ENCODE results near the gene SRC. TPM values are rescaled to one million over a fixed set of nuclear protein-coding genes. Genes with fewer than 3 reads are reported as not detected.

Gene SRC
- total RNA-seq, 1 donor from 2014 or later: 15.4 TPM

DNA sequence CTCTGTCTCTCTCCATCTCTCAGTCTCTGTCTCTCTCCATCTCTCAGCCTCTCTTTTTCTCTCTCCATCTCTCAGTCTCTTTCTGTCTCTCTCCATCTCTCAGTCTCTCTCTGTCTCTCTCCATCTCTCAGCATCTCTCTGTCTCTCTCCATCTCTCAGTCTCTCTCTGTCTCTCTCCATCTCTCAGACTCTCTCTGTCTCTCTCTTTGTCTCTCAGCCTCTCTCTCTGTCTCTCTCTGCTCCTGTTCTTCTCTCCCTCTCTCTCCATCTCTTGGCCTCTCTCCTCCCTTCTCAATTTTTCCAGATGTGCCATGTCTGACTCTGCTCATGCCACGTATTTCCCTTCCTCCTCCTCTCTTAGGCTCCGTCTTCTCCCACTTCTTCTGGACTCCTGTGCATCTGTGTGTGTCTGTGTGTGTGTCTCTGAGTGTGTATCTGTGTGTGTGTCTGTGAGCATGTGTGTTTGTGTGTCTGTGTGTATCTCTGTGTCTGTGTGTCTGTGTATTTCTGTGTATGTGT is 72.7 kb downstream of the SRC start:
- H3K27me3 Mint-ChIP-seq (ENCODE audit: insufficient read depth, low read depth): peaks cover 11% of the 10 kb centered on the region
- H2AFZ ChIP-seq (replicated peaks): no peak overlapping the region
- peaks cover 58% of the 10 kb centered on the region for H3K4me1 ChIP-seq
- H3K36me3 ChIP-seq: no peaks in the 10 kb centered on the region
- H3K36me3 Mint-ChIP-seq: no peaks in the 10 kb centered on the region
- no peaks in the 10 kb centered on the region for H3K79me2 ChIP-seq (ENCODE audit: low read depth)
- no peak overlapping the region for H3K27ac ChIP-seq
- H3K4me1 Mint-ChIP-seq: peaks cover 38% of the 10 kb centered on the region
- no peak overlapping the region for H3K9ac ChIP-seq
- no peak overlapping the region for H3K27ac Mint-ChIP-seq
- no peak overlapping the region for H3K4me2 ChIP-seq
- H3K4me3 ChIP-seq: no peak overlapping the region
- no peaks in the 10 kb centered on the region for H4K20me1 ChIP-seq (ENCODE audit: low read depth)
- H3K4me3 Mint-ChIP-seq: no peak overlapping the region
- no peak for DNase-seq (ENCODE audit: low spot score)
- H3K9me3 Mint-ChIP-seq: peaks cover 2% of the 10 kb centered on the region
- TF ChIP-seq EZH2phosphoT487 (IDR thresholded peaks at IDR 0.05): no peak
- TF ChIP-seq, protein P1, sequence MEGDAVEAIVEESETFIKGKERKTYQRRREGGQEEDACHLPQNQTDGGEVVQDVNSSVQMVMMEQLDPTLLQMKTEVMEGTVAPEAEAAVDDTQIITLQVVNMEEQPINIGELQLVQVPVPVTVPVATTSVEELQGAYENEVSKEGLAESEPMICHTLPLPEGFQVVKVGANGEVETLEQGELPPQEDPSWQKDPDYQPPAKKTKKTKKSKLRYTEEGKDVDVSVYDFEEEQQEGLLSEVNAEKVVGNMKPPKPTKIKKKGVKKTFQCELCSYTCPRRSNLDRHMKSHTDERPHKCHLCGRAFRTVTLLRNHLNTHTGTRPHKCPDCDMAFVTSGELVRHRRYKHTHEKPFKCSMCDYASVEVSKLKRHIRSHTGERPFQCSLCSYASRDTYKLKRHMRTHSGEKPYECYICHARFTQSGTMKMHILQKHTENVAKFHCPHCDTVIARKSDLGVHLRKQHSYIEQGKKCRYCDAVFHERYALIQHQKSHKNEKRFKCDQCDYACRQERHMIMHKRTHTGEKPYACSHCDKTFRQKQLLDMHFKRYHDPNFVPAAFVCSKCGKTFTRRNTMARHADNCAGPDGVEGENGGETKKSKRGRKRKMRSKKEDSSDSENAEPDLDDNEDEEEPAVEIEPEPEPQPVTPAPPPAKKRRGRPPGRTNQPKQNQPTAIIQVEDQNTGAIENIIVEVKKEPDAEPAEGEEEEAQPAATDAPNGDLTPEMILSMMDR (IDR thresholded peaks at IDR 0.05): no peak
- no peak for TF ChIP-seq EZH2 (IDR thresholded peaks at IDR 0.05)
- no peaks in the 10 kb centered on the region for H3K9me3 ChIP-seq (ENCODE audit: low read depth)
- peaks cover 13% of the 10 kb centered on the region for H3K27me3 ChIP-seq
- H3F3A ChIP-seq (ENCODE audit: low read depth): peaks cover 21% of the 10 kb centered on the region

DNA sequence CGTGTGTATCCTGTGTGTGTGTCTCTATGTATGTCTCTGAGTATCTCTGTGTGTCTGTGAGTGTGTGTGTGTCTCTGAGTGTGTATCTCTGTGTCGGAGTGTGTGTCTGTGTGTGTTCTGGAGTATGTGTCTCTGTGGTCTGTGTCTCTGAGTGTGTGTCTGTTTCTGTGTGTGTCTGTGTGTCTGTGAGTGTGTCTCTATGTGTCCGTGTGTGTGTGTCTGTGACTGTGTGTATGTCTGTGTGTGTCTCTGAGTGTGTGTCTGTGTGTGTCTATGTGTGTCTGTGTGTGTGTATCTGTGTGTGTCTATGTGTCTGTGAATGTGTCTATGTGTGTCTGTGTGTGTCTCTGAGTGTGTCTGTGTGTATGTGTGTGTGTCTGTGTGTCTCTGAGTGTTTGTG is 73.4 kb downstream of the SRC start:
- Histone ChIP-seq H3K79me2 (ENCODE audit: low read depth) (no peaks in the 10 kb centered on the region), H3K4me2 (peak overlapping the region; percentile 55), H3K4me3 (no peak overlapping the region), H4K20me1 (ENCODE audit: low read depth) (no peaks in the 10 kb centered on the region), H3K36me3 (no peaks in the 10 kb centered on the region), H3K27ac (no peak overlapping the region), H3F3A (ENCODE audit: low read depth) (peaks cover 16% of the 10 kb centered on the region), H3K4me1 (peaks cover 52% of the 10 kb centered on the region), H3K27me3 (peaks cover 6% of the 10 kb centered on the region), H3K9me3 (ENCODE audit: low read depth) (no peaks in the 10 kb centered on the region), H3K9ac (no peak overlapping the region), H2AFZ (replicated peaks) (no peak overlapping the region)
- Mint-ChIP-seq H3K27ac (no peak overlapping the region), H3K36me3 (no peaks in the 10 kb centered on the region), H3K27me3 (ENCODE audit: insufficient read depth, low read depth) (peaks cover 11% of the 10 kb centered on the region), H3K4me1 (peaks cover 39% of the 10 kb centered on the region), H3K4me3 (no peak overlapping the region), H3K9me3 (peaks cover 2% of the 10 kb centered on the region)
- TF ChIP-seq, protein P1 (IDR thresholded peaks at IDR 0.05): no peak
- TF ChIP-seq EZH2phosphoT487 (IDR thresholded peaks at IDR 0.05) (no peak), EZH2 (IDR thresholded peaks at IDR 0.05) (no peak)
- no peak for DNase-seq (ENCODE audit: low spot score)

GRCh38 chr20:37419774-37420542 is 74.0 kb downstream of the SRC start:
- TF ChIP-seq EZH2phosphoT487 (IDR thresholded peaks at IDR 0.05): no peak
- no peak for TF ChIP-seq EZH2 (IDR thresholded peaks at IDR 0.05)
- TF ChIP-seq, protein P1 (IDR thresholded peaks at IDR 0.05): no peak
- Histone ChIP-seq H3F3A (ENCODE audit: low read depth) (peaks cover 16% of the 10 kb centered on the region), H3K4me1 (peaks cover 46% of the 10 kb centered on the region), H3K4me3 (no peak overlapping the region), H3K36me3 (no peaks in the 10 kb centered on the region), H3K27me3 (no peaks in the 10 kb centered on the region), H2AFZ (replicated peaks) (peak overlapping the region; percentile 72), H3K27ac (no peak overlapping the region), H3K4me2 (peak overlapping the region; percentile 55), H3K9me3 (ENCODE audit: low read depth) (no peaks in the 10 kb centered on the region), H3K79me2 (ENCODE audit: low read depth) (no peaks in the 10 kb centered on the region), H4K20me1 (ENCODE audit: low read depth) (no peaks in the 10 kb centered on the region), H3K9ac (no peak overlapping the region)
- Mint-ChIP-seq H3K27me3 (ENCODE audit: insufficient read depth, low read depth) (peaks cover 11% of the 10 kb centered on the region), H3K9me3 (peaks cover 2% of the 10 kb centered on the region), H3K36me3 (no peaks in the 10 kb centered on the region), H3K4me3 (no peak overlapping the region), H3K27ac (peak overlapping the region; percentile 92), H3K4me1 (peaks cover 39% of the 10 kb centered on the region)
- no peak for DNase-seq (ENCODE audit: low spot score)
